ENCODE results near the gene GPC5.

GRCh38 chr13:91825516-91825915 lies 427.1 kb downstream of the GPC5 start:
- TF ChIP-seq CTCF (IDR thresholded peaks at IDR 0.05): no peak
- TF ChIP-seq EZH2phosphoT487 (IDR thresholded peaks at IDR 0.05): no peak
- TF ChIP-seq EZH2 (IDR thresholded peaks at IDR 0.05): no peak
